ENCODE data around the gene CRLF1.

DNA sequence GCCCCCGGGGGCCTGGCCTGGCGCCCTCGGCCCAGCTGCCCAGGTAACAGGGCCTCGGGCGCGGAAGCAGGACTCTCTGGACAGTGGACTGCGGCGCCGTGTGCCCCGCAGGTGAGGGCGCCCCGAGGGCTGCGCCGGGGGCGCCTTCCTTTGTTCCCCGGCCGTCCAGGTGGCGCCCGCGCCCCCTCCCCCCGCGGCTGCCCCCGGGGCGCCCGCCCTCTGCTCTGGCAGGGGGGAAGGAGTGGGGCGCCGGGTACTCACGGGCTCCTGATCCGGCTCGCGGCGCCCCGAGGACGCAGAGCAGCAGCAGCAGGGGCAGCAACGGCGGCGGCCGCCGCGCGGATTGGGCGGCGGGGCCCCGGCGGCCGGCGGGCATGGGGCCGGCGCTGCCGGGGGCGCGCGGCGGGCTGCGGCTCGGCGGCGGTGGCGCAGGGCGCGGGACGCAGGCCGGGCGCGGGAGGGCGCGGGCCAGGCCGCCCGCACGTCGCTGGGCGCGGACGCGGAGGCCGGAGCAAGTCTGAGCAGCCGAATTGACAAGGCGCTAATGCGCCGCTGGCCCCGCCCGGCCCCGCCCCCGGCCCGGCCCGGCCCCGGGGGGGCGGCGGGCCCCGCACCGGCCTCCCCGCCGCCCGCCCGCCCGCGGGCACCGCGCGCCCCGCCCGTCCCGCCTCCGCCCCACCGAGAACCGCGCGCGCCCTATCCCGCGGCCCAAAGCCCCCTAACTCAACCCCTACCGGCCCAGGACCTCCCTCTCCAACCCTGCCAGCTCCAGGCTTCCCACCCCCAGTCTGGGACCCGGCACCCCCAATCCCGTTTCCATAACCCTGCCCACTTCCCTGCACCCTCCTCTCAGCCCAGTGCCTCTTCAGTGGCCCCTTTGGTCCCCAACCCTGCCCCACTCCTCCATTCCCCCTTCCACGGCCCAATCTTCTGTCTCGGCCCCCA, at the start of gene CRLF1:
- TF ChIP-seq, protein P1, sequence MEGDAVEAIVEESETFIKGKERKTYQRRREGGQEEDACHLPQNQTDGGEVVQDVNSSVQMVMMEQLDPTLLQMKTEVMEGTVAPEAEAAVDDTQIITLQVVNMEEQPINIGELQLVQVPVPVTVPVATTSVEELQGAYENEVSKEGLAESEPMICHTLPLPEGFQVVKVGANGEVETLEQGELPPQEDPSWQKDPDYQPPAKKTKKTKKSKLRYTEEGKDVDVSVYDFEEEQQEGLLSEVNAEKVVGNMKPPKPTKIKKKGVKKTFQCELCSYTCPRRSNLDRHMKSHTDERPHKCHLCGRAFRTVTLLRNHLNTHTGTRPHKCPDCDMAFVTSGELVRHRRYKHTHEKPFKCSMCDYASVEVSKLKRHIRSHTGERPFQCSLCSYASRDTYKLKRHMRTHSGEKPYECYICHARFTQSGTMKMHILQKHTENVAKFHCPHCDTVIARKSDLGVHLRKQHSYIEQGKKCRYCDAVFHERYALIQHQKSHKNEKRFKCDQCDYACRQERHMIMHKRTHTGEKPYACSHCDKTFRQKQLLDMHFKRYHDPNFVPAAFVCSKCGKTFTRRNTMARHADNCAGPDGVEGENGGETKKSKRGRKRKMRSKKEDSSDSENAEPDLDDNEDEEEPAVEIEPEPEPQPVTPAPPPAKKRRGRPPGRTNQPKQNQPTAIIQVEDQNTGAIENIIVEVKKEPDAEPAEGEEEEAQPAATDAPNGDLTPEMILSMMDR (IDR thresholded peaks at IDR 0.05; ENCODE audit: borderline replicate concordance, extremely low read depth, low read length, poor library complexity, severe bottlenecking): no peak
- no peak for TF ChIP-seq EZH2 (IDR thresholded peaks at IDR 0.05; ENCODE audit: borderline replicate concordance, low read depth, low read length, severe bottlenecking)
